ENCODE measurements around the gene CACNA1D. TPM values are rescaled to one million over a fixed set of nuclear protein-coding genes. Genes with fewer than 3 reads are reported as not detected.

Gene CACNA1D
- total RNA-seq, 1 donor from 2014 or later = 47.2 TPM

GRCh38 chr3:53594276-53594675, 99.9 kb downstream of the CACNA1D start:
- intact Hi-C loops (cut with DNase I) = no loop called here
- no peak for ATAC-seq
- H3K4me1 ChIP-seq = peaks cover 7% of the 10 kb centered on the region

GRCh38 chr3:53595660-53596059, 101.2 kb downstream of the CACNA1D start:
- Histone ChIP-seq H3K9me3 (no peaks in the 10 kb centered on the region), H3K4me3 (no peak overlapping the region), H3K36me3 (no peaks in the 10 kb centered on the region), H3K27ac (no peak overlapping the region), H3K27me3 (no peaks in the 10 kb centered on the region), H3K4me1 (peaks cover 7% of the 10 kb centered on the region)
- intact Hi-C loops (cut with DNase I) = no loop called here
- TF ChIP-seq CTCF (IDR thresholded peaks at IDR 0.05) = no peak
- ATAC-seq (no peak), DNase-seq (no peak)

More at GRCh38 chr3:53594276-53594675, 99.9 kb downstream of the CACNA1D start:
- Histone ChIP-seq H3K27me3 (no peaks in the 10 kb centered on the region), H3K36me3 (no peaks in the 10 kb centered on the region), H3K9me3 (no peaks in the 10 kb centered on the region), H3K4me3 (no peak overlapping the region), H3K27ac (no peak overlapping the region)
- no peak for TF ChIP-seq CTCF (IDR thresholded peaks at IDR 0.05)
- DNase-seq = no peak

GRCh38 chr3:53597136-53597915, 102.9 kb downstream of the CACNA1D start:
- intact Hi-C loops (cut with DNase I) = no loop called here
- Histone ChIP-seq H3K9me3 (no peaks in the 10 kb centered on the region), H3K36me3 (no peaks in the 10 kb centered on the region), H3K27me3 (no peaks in the 10 kb centered on the region), H3K27ac (no peak overlapping the region), H3K4me1 (peaks cover 7% of the 10 kb centered on the region), H3K4me3 (no peak overlapping the region)
- ATAC-seq (no peak), DNase-seq (no peak)
- no peak for TF ChIP-seq CTCF (IDR thresholded peaks at IDR 0.05)

- TF ChIP-seq CTCF (IDR thresholded peaks at IDR 0.05) = no peak
Observed at GRCh38 chr3:53599771-53600170, 105.4 kb downstream of the CACNA1D start.

GRCh38 chr3:53602866-53603265, 108.5 kb downstream of the CACNA1D start:
- Histone ChIP-seq H3K4me3 (no peak overlapping the region), H3K9me3 (no peaks in the 10 kb centered on the region), H3K4me1 (no peaks in the 10 kb centered on the region), H3K27ac (no peak overlapping the region), H3K36me3 (no peaks in the 10 kb centered on the region), H3K27me3 (no peaks in the 10 kb centered on the region)
- ATAC-seq (no peak), DNase-seq (no peak)
- intact Hi-C loops (cut with DNase I) = no loop called here
- TF ChIP-seq CTCF (IDR thresholded peaks at IDR 0.05) = no peak

More at GRCh38 chr3:53599771-53600170, 105.4 kb downstream of the CACNA1D start:
- DNase-seq (no peak), ATAC-seq (no peak)
- intact Hi-C loops (cut with DNase I) = no loop called here
- H3K36me3 ChIP-seq = no peaks in the 10 kb centered on the region
- no peaks in the 10 kb centered on the region for H3K9me3 ChIP-seq
- H3K27ac ChIP-seq = no peak overlapping the region
- no peaks in the 10 kb centered on the region for H3K4me1 ChIP-seq
- H3K27me3 ChIP-seq = no peaks in the 10 kb centered on the region
- H3K4me3 ChIP-seq = no peak overlapping the region

Data from upper lobe of right lung (tissue), 1 donor.